C4-2B (cell line): ENCODE measurements around the gene GPATCH1.
"Not testable (repeated sequence)": the region's sequence is repeated elsewhere in the genome, so short reads cannot be mapped to it uniquely, and the experiment has no call there.

Experiments
- CTCF ChIP-seq: fragments of 450-650 bp; conservative IDR thresholded peaks from 2 replicates; pipeline ENCODE4 v1.5.1; 2017; ENCODE audit warnings: mild to moderate bottlenecking
- ZFX ChIP-seq: fragments of 450-650 bp; IDR thresholded peaks from 2 replicates; pipeline ENCODE4 v1.6.1; 2017

DNA sequence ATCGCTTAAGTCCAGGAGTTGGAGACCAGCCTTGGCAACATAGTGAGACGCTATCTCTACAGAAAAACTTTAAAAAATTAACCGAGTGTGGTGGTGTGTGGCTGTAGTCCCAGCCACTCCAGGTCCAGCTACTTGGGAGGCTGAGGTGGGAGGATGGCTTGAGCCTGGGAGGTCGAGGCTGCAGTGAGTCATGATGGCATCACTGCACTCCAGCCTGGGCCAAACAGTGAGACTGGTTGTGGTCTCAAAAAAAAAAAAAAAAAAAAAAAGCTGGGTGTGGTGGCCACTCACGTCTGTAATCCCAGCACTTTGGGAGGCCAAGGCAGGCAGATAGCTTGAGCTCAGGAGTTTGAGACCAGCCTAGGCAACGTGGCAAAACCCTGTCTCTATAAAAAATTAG lies 85.1 kb downstream of the GPATCH1 start:
- not testable (repeated sequence) for TF ChIP-seq CTCF, ZFX
